Measurements from ENCODE around the gene GPSM3.
"Not testable (repeated sequence)": the region's sequence is repeated elsewhere in the genome, so short reads cannot be mapped to it uniquely, and the experiment has no call there.

Gene GPSM3, protein sequence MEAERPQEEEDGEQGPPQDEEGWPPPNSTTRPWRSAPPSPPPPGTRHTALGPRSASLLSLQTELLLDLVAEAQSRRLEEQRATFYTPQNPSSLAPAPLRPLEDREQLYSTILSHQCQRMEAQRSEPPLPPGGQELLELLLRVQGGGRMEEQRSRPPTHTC

DNA sequence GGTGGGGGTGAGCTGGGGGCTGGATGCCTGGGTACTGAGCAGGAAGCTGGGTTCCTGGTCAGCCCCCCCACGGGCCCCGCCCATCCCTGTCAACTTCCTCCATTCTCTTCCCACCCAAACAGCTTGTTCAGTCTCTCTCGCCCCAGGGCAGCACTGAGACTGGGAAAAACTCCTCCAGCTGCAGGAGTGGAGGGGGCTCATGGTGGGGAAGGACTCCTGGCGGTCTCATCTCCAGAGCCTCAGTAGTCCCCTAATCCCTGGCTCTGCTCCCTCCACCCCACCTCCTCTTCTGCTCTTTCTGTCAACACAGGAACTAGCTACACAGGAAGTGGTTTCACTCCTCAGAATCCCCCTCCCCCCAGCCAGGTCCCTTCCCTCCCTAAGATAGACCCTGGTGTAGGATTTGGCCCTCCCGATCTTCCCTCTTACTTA lies at the start of gene GPSM3:
Gene GPSM3 (minus strand): TSS at position 36 of the 432 bp plus-strand sequence. CDS start 130 bp downstream, outside the sequence.
- no peak for DNase-seq (ENCODE audit: low spot score)

DNA sequence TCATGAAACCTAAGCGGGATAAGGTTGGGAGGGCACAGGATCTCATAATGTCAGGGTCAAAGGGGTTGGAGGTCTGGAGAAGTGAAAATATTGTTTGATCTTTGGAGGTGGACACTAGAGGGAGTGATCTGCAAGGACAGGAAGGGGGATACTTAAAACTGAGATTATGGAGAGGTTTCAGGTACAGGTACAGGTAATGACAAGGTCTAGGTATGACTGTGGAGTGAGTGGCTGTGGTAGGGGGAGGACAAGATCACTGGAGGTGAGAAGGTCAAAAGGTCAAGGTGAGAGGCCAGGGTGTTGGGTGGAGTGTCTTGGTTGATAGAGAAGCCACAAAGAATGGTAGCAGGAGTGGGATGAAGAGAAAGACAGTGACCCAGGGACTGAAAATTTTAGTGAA lies 48.2 kb upstream of the GPSM3 start:
- DNase-seq (ENCODE audit: low spot score): no peak

- no peak for DNase-seq (ENCODE audit: low spot score)
Measured at GRCh38 chr6:32239462-32239861, 47.0 kb upstream of the GPSM3 start.

DNA sequence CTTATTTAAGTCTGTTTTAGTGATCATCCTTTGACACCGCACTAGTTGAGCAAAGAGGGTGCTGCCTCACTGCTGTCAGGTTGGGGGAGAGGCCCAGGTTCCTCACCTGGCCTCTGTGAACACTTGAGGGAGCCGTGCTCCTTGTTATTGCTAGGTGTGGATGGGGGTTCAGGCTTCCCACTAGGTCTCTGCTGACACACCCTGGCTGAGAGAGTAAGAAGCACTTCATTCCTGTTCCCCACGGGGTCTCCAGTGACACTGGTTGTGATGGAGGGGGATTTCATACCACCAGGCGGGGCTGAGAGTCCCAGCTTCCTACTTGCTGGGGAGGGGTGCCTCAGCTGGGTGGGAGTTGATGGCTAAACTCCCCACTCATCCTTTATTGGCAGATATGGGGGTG lies 42.5 kb upstream of the GPSM3 start:
- DNase-seq (ENCODE audit: low spot score): no peak

DNA sequence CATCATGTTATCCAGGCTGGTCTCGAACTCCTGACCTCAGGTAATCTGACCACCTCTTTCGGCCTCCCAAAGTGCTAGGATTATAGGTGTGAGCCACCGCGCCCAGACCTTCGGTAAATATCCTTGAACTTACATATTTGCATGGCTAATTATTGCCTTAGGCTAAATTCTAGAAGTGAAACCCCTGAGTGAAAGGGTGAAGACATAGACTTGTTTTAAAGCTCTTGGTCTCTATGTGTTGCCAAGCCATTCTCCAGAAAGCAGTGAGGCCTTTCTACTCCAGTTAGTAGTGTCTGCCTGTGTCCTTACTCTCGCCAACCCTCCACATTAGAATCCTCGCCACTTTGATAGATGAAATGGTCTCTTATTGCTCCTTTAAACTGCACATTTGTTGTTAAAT lies 34.0 kb upstream of the GPSM3 start:
- DNase-seq (ENCODE audit: low spot score): no peak

DNA sequence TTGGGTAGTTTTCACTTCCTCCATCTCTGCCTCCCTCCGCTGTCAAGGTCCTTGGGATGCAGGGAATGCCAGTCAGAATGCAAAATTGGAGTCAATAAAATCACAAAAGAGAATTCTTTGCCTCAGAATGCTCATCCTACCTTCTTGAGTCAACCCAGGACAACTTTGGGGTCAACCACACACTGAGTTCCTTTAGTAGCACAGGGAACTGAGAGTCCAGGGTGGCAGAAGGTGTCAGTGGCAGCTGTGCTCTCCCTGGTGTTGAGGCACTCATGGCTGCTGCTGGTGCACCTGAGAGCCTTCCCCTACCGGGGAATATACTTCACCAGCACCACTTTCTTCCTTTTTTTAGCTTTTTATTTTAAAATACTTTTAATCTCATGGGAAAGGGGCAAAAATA lies 32.3 kb upstream of the GPSM3 start:
- no peak for DNase-seq (ENCODE audit: low spot score)

DNA sequence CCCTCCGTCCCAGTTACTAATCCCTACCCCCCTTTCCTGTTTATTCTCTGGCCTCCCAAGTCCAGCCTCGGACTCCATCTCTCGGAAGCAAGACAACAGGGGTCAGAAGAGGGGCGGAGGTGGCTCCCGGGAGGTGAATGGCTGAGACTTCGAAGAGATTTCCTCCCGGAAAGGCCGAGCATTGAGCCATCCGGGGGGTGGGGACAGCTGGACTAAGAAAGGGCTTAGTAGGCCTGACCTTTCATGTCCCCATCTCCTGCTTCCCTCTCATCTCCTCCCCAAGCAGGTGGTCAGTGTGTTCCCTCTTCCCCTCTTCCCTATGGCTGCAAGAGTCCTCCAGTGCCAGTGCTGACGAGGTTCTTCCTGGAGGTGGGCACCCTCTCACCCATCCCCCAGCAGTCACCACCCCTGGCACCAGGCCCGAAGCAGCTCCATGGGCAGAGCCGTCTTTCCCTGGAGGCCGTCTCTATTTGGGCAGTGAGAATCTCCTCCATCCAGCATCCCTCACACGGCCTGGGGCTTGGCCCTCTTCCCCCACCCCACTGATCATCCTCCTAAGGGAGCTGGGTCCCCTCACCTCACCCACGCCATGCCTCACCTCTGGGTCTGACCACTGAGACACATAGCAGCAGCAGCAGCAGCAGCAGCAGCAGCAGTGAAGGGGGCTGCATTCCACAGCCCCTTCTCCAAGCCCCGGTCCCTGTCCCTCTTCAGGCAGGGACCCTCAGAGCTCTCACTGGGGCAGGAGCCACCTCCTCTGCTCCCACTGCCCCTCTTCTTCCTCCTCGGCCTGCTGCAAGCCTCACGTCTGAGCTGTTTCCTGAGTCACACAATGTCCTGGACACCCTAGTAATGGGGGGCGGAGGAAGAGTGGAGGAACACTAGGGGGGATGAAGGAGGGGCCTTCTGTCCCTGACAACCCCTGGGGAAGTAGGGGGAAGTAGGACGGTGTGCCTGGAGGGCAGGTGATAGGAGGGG lies 31.1 kb upstream of the GPSM3 start, which contains the start of gene NOTCH4:
Gene NOTCH4 (minus strand): TSS at position 810 of the 978 bp plus-strand sequence. CDS start 139 bp downstream, at position 671.
- DNase-seq (ENCODE audit: low spot score): no peak

DNA sequence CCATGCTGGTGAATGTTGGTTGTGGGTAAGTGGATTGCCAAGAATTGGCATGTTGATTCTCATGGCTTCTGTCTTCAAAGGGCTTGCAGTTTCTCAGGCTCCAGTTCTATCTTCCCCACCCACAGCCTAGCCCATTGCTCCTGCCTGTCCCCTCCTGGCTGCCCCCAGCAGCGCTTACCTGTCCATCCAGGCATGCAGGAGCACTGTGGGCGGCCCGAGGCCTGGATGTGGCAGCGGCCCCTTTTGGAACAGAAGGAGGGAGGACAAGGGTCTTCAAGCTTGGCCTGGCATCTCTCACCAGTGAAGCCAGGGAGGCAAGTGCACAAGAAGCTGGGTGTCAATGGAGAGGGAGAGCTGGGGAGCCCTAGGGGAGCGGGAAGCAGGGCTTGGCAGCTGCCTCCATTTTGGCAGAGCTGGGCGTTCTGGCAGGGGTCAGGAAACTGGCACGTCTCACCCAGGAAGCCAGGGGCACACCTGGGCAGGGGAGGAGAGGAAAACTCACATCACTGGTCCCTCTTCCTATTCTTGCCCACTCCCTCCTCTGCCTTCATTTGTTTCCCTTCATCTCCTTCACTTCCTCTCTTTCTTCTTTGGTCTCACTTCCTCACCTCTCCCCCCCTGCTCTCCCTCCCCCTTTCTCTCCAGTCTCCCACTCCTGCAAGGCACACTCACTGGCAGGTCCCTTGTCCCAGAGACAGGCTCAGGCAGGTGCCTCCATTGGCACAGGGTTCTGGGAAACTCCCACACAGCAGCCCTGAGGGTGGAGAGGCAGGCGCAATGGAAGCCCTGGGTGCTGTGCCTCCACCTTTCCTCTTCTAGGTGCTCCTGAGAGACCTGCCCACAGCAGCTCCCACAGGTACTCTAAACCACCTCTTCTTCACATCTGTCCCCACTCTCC lies 30.1 kb upstream of the GPSM3 start:
- DNase-seq (ENCODE audit: low spot score): no peak

GRCh38 chr6:32220021-32220420 lies 27.6 kb upstream of the GPSM3 start:
- DNase-seq (ENCODE audit: low spot score): no peak

DNA sequence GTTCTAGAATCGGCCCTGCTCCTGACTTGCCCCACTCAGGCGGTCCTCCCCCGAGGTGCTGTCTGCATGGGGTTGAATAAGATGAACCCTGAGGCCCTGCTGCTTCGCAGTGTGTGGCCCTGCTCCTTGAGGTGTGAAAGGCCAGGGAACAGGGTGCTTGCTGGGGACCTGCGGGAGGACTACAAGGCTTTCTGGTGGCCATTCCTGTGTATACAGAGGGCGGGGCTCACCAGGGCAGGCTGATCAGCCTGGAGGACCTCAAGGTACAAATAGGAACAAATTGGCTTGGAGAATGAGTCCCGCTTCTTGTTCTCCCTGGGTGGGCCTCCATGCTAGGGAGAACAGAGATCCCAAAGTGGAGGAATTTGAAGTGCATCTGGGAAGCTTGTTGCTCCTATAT lies 25.7 kb upstream of the GPSM3 start:
- DNase-seq (ENCODE audit: low spot score): no peak

DNA sequence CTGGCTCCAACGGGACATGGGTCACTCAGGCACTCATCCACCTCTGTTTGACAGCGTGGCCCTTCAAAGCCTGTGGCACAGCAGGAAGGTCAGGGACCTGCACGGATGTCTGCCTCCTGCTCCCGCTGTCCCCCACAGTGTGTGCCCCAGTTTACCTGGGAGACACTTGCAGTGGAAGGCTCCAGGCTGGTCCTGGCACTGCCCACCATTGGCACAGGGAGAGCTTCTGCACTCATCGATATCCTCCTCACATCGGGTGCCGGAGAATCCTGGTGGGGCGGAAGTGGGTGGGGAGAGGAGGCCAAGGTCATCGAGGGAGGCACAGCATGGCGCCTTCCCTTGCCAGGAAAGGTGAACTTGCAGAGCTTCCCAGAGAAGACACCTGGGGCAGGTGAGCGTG lies 24.6 kb upstream of the GPSM3 start:
- no peak for DNase-seq (ENCODE audit: low spot score)

- DNase-seq (ENCODE audit: low spot score): peak; percentile 21
Measured at GRCh38 chr6:32216285-32216684, 23.8 kb upstream of the GPSM3 start.

GRCh38 chr6:32215617-32216016 lies 23.2 kb upstream of the GPSM3 start:
- DNase-seq (ENCODE audit: low spot score): no peak

- no peak for DNase-seq (ENCODE audit: low spot score)
Measured at GRCh38 chr6:32214126-32214525, 21.7 kb upstream of the GPSM3 start.

DNA sequence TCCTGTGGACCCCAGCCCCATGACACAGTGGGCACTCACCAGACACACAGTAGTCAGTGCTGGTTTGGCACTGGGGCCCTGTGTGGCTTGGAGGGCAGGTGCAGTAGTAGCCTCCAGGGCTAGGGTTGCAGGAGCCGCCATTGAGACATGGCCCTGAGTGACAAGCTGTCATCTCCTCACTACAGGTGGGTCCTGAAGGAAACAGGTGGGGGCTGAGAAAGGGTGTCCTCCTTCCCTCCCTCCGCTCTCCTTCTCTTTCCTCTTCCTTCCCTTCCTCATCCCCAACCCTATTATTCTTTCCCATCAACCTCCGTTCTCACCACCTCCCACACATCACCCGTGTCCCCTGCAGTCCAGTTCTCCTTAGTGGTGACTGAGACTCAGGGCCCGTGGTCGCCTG lies 21.2 kb upstream of the GPSM3 start:
- no peak for DNase-seq (ENCODE audit: low spot score)

DNA sequence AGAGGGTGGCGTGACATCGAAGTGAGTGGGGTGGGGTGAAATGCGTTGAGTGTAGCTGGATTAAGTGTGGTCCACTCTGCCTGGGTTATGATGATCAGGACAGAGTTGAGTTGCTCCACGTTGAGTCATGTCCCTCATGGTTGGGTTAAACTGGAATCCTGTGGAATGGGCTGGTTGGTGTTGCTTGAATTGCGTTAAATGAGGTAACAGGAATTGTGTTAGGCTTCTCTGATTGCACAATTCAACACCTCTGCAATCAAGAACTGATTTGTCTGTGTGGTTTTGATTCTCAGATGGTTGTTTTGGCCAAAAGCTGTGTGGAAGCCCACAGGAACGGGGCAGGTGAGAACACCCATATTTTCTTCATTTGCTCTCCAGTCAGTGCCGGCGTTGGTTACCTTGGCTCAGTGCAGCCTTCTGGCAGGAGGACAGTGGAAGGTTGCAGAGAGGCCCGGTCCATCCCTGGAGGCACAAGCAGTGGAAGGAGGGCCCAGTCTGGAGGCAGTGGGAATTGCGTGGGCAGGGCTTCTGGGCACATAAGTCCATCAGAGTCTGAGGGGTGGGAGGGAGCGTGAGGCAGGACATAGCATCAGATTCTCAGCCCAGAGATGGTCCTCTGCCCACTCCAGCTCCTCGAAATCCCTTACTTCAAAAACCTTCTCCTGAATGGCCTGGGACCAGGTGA lies 19.8 kb upstream of the GPSM3 start:
- no peak for DNase-seq (ENCODE audit: low spot score)

GRCh38 chr6:32211432-32211831 lies 19.0 kb upstream of the GPSM3 start:
- DNase-seq (ENCODE audit: low spot score): not testable (repeated sequence)

DNA sequence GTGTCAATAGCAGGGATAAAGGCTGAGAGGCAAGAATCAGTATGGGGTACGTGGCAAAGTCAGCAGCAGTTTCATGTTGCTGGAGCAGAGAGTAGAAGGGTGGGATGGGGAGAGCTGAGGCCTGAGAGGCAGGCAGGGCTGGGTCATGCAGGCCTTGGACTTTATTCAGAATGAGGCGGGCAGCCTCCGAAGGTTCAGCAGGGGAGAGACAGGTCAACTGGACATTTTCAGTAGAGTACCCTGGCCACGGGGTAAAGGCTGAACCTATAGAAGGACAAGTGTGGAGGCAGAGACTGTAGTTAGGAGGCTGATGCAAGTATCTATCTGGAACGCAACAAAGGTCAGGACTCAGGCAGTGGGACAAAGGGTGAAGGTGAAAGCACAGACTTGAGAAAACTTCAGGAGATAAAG lies 17.8 kb upstream of the GPSM3 start:
- no peak for DNase-seq (ENCODE audit: low spot score)

DNA sequence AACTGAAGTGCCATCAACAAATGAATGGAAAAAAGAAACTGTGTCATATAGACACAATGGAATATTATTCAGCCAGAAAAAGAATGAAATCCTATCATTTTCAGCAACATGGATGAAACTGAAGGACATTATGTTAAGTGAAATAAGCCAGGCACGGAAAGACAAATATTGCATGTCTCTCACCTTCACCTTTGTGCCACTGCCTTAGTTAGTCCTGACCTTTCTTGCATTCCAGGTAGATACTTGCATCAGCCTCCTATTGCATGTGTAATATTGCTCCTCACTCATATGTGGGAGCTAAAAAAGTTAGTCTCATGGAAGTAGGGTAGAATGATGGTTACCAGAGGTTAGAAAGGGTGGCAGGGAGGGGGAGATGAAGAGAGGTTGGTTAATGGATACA lies 16.6 kb upstream of the GPSM3 start:
- no peak for DNase-seq (ENCODE audit: low spot score)

DNA sequence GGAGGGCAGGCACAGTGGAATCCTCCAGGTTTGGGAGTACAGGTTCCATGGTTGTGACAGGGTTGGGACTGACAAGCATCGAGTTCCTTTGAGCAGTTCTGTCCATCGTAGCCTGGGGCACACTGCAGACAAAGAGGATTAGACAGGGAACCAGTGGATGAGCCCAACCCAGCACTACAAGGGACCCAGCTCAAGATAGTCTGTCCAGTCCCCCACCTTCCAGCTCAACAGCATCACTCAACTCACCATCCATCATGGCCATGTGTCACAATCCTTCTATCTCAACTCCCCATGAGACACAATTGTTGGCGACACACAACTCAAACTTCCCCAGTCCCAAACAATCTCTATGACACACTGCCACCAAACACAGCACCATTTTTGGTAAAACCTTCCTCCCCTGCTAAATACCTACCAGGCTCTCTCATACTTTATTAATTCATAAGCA lies 11.8 kb upstream of the GPSM3 start:
- no peak for DNase-seq (ENCODE audit: low spot score)

- no peak for DNase-seq (ENCODE audit: low spot score)
Measured at GRCh38 chr6:32203426-32204267, 11.2 kb upstream of the GPSM3 start.
